DMS 273 (cell line): ENCODE results near the gene EREG.
A peak's percentile ranks its signal among the peaks of the same experiment; 100 is the strongest.

Experiments used
- DNase-seq: peaks from one replicate; lab custom pipeline; 2025; ENCODE audit not compliant: unreplicated experiment; lab: John Stamatoyannopoulos, UW

The EREG gene

DNA sequence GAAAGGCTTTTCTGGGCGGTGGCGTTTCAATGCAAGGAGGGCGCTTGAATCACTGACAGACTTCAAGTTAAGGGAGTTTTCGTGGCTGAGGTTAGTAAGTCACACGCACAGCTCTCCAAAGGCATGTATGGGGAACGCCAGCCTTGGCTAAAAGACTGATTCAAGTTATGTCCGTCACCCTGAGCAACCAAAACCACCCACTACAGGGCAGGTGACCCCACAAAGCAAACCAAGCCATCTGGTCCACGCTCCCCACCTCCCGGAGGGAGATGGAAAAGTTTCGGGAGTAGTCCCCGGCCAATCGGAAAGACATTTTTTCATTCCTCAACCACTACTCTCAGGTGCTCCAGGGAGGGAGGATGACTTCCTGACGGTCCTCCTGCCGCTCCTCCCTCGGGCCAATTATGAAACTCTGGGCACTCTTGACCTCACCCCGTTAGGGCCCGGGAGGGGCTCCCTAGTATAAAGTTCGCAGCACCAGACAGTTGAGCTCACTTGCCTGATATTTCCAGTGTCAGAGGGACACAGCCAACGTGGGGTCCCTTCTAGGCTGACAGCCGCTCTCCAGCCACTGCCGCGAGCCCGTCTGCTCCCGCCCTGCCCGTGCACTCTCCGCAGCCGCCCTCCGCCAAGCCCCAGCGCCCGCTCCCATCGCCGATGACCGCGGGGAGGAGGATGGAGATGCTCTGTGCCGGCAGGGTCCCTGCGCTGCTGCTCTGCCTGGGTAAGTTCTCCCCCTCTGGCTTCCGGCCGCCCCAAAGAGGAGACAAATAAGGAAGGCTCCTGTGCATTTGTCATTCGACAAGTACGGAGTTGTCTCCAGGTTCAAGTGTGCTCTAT lies at the start of gene EREG:
Gene EREG (plus strand): TSS at position 494 of the 840 bp plus-strand sequence. CDS start 164 bp downstream, at position 658.
- peak; percentile 47 for DNase-seq

DNA sequence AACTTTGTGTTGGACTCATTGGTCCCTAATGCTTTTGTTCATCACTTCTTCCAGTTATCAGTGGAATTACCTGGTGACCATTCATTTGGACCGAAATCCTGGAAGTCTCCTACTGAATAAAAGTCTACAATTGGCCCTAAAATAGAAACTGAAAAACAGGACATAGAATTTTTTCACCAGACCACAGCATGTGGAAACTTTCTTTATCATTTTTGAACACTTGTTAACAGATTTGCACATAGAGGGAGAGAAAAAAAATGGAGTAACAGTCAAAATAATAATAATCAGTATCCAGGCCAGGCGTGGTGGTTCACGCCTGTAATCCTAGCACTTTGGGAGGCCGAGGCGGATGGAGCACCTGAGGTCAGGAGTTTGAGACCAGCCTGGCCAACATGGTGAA lies 49.6 kb upstream of the EREG start:
- DNase-seq, result no peak

DNA sequence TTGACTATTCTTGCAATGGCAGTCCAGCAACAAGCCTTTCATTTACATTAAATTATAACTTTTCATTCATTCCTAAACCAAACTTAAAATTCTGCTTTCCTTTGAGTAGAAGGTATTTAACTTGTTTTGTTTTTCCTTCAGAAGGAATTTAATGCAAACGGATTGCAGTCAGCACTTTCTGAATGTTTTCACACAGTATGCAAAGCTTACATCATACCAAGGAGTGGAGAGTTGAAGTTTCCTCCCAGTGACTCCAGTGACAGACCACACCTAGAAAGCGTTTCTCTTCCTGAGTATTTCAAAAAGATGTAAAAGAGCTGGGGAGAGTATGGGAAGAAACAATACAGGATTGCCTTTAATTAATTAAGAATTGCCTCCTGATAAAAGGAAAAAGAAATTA lies 48.5 kb upstream of the EREG start:
- no peak for DNase-seq

- DNase-seq, result no peak
Observed at GRCh38 chr4:74317616-74318246, 47.2 kb upstream of the EREG start.

GRCh38 chr4:74318276-74318675 lies 46.7 kb upstream of the EREG start:
- no peak for DNase-seq

DNA sequence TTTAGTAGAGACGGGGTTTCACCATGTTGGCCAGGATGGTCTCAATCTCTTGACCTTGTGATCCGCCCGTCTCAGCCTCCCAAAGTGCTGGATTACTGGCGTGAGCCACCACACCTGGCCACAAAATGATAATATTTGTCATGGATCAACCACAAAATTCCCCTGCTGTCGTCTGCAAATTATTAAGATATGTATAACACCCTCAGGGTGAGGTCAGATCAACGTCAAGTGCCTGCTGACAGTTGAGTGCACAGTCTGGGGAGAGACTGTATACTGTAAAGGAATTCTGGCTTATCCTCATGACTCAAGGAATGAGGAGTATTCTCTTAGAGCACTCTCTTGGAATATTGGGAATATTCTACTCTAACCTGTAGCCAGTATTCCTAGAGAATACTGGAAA lies 45.5 kb upstream of the EREG start:
- no peak for DNase-seq

DNA sequence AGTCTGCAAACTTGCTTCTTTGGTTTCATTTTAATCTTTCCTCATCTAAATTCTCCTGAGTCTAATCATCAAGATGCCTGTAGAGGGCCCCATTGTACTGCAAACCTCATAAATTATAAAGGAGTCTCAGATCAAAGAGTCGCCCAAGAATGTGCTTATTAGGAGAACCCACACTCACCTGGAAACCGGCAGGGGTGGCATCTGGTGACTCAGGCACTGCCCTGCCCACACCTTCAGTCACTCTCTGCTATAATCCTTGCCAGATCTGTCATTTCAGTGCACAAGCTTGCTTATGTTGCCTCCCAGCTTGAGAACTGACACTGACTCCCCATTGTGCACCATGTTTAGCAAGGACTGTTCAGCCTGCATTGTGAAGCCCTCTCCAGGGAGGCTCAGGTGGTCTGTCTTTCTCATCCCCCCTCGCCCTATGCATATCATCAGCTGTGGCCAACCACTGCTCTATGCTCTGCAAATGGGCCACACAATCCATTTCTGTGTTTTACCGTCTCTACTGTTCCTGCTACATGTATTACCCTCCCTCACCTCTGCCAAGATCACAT lies 44.3 kb upstream of the EREG start:
- DNase-seq, result peak; percentile 65

GRCh38 chr4:74322301-74322700 lies 42.6 kb upstream of the EREG start:
- DNase-seq, result no peak

DNA sequence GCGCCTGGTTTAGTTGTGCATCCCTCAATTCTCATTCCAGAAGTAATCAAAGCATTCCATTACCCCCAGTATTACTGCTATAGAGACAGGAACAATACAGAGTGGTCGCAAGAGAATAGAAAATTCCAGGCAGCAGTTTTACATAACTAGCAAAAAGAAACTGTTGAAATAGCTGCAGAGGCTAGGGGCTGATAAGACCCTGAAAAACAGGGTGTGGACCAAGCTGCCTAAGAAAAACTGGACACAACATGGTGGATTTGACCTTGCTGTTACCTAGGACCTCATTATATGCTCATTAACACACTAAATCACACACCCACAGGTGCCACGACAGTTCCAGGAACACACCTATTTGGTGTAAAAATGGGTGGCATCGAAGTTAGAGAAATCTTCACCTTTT lies 41.3 kb upstream of the EREG start:
- no peak for DNase-seq

GRCh38 chr4:74324262-74324661 lies 40.7 kb upstream of the EREG start:
- no peak for DNase-seq

- DNase-seq, result no peak
Observed at GRCh38 chr4:74325886-74326285, 39.1 kb upstream of the EREG start.

DNA sequence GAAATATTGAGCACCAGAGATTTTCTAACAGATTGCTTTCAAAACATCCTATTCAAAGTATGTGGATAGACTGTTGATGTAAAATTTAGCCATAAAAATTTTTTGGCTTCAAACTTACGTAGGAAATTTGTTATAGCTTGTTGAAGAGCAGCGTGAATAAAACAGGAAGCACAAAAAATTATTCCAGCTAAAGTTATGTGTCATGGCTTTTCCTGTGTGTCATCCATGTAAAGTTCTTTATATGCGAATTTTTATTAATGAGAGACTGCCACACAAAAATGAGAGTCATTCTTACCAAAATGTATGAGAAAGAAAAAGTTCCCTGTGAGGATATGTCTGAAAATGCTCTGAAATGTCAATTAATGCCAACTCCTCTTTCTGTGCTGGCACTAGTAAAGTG lies 37.2 kb upstream of the EREG start:
- no peak for DNase-seq

DNA sequence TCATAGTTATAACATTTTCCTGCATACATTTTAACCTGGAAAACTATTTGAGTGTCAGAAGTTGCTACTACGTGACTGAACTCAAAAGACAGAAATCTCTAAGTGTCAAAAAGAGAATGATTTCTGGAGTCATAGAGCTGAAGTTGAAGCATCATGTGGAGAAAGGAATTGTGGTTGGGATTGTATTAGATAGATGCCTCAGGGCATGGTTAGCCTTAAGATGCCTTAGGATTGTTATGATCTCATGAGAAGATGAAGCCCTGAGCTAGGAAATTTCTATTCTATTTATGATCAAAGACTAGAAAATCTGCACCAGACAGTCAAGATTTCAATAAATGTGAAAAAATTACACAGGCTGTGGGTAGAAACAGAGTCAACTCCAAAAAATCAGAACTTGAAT lies 36.4 kb upstream of the EREG start:
- no peak for DNase-seq

DNA sequence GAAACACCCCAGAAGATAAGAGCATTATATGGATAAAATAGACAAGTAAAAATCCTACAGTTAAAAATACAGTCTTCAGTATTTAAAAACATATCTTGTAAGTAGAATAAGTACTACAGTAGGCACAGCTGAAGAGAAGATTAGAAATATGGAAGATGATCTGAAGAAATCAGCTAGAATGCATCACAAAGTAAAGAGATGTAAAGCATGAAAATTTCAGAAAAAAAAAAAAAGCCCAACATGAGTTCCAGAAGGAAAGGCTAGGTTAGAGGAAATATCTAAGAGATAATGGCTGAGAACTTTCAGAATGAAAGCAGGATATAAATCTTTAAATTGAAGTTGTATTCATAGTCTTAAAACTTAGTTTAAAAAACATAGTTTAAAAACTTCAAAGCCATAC lies 35.6 kb upstream of the EREG start:
- DNase-seq, result no peak

- DNase-seq, result no peak
Observed at GRCh38 chr4:74330295-74330750, 34.6 kb upstream of the EREG start.

DNA sequence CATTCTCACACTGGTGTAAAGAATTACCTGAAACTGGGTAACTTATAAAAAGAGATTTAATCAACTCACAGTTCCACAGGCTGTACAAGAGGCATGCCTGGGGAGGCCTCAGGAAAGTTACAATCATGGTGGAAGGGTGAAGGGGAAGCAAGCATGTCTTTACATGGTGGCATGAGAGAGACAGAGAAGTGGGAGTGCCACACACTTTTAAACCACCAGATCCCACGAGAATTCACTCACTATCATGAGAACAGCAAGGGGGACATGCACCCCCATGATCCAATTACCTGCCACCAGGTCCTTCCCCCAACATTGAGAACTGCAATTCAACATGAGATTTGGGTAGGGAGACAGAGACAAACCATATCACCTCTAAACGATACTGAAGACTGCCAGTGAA lies 33.7 kb upstream of the EREG start:
- DNase-seq, result no peak

GRCh38 chr4:74331944-74332343 lies 33.0 kb upstream of the EREG start:
- no peak for DNase-seq

- DNase-seq, result no peak
Observed at GRCh38 chr4:74334636-74335035, 30.3 kb upstream of the EREG start.

DNA sequence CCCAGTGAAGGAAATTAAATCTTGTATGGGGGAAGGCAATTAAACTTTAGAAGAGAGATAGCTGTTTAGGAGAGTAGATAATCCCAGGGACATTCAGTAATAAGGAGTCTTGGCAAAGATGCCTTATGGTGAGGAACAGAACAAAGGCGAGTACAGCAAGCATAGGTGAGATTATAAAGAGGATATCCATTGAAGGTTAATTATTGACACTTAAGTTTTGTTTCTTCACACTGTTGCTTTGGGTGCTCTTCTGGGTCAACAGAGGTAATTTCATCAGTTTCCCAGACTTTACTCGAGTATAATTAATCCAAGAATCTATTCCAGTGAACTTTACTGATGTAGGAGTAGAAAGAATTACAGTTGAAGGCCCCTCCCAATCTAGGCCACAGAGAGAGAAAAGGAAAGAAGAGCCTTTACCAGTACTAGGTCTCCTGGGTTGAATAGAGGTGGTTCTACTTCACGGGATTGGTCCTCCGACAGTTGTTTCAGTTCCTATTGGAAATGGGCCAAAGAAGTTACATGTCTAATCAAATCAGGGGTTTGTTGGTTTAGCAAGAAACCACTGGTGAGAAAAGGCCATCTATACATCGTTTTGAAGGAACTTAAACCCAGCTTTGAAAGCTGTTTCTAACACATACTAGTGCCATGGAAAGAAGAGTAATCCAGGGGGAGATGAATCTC lies 29.5 kb upstream of the EREG start:
- DNase-seq, result no peak

- no peak for DNase-seq
Observed at GRCh38 chr4:74338792-74339333, 26.1 kb upstream of the EREG start.

- no peak for DNase-seq
Observed at GRCh38 chr4:74339501-74339900, 25.4 kb upstream of the EREG start.
